WTC11 (cell line): ENCODE data around the gene IRF1. TPM values are rescaled to one million over a fixed set of nuclear protein-coding genes. Genes with fewer than 3 reads are reported as not detected.
A peak's percentile ranks its signal among the peaks of the same experiment; 100 is the strongest.

Experiments
- ATAC-seq: fragments of 200-7000 bp; cut with Tn5 transposase; 2 replicates; pipeline ENCODE4 v1.10.0; 2021; ENCODE audit warnings: mild to moderate bottlenecking, moderate library complexity
- CTCF ChIA-PET: fragments of 300-600 bp; sonication (Branson Sonifier 250); formaldehyde crosslinking; loops from one replicate; lab custom pipeline; 2021; ENCODE audit warnings: antibody characterized with exemption; lab: Charles Lee
- POLR2A ChIA-PET: fragments of 350-600 bp; sonication (Branson Sonifier 250); formaldehyde crosslinking; loops from one replicate; lab custom pipeline; 2021; ENCODE audit warnings: antibody characterized with exemption; lab: Charles Lee
- DNase-seq: peaks from one replicate; pipeline ENCODE4 v3.0.0; 2021; ENCODE audit warnings: low spot score
- H3K27ac Mint-ChIP-seq: 2 replicates; pipeline ENCODE4 v1.8.0; 2021; ENCODE audit warnings: mixed read lengths
- H3K27me3 Mint-ChIP-seq: 2 replicates; pipeline ENCODE4 v1.8.0; 2021; ENCODE audit warnings: low read depth, mild to moderate bottlenecking, moderate library complexity, mixed read lengths
- H3K36me3 Mint-ChIP-seq: 2 replicates; pipeline ENCODE4 v1.8.0; 2021; ENCODE audit warnings: mixed read lengths
- H3K4me1 Mint-ChIP-seq: 2 replicates; pipeline ENCODE4 v1.8.0; 2022; ENCODE audit warnings: mixed read lengths
- H3K4me3 Mint-ChIP-seq: 2 replicates; pipeline ENCODE4 v1.8.0; 2021; ENCODE audit warnings: mild to moderate bottlenecking, moderate library complexity, mixed read lengths
- H3K9me3 Mint-ChIP-seq: 2 replicates; pipeline ENCODE4 v1.8.0; 2021; ENCODE audit warnings: mixed read lengths
- AFF4 ChIP-seq: sonication (generic); formaldehyde crosslinking; IDR thresholded peaks from 2 replicates; pipeline ENCODE4 v1.8.1; 2023; ENCODE audit warnings: mild to moderate bottlenecking, missing genetic modification reagents, borderline replicate concordance
- CDX4 ChIP-seq: fragments of 250-450 bp; sonication (Bioruptor Pico); IDR thresholded peaks from 2 replicates; pipeline ENCODE4 v1.9.0; 2021; ENCODE audit warnings: moderate library complexity, mild to moderate bottlenecking, inconsistent platforms, borderline replicate concordance
- ELF4 ChIP-seq: sonication (generic); formaldehyde crosslinking; IDR thresholded peaks from 2 replicates; pipeline ENCODE4 v1.8.1; 2022; ENCODE audit warnings: low read depth, mild to moderate bottlenecking, moderate library complexity, missing genetic modification reagents
- GABPB1 ChIP-seq: sonication (generic); formaldehyde crosslinking; IDR thresholded peaks from 2 replicates; pipeline ENCODE4 v1.8.1; 2023; ENCODE audit warnings: mild to moderate bottlenecking, missing genetic modification reagents
- HMGA2 ChIP-seq: fragments of 250-450 bp; sonication (Bioruptor Pico); IDR thresholded peaks from 2 replicates; pipeline ENCODE4 v1.4.0; 2021; ENCODE audit warnings: mild to moderate bottlenecking, moderate library complexity
- OVOL2 ChIP-seq: fragments of 250-450 bp; sonication (Bioruptor Pico); IDR thresholded peaks from 2 replicates; pipeline ENCODE4 v1.9.0; 2021; ENCODE audit warnings: mild to moderate bottlenecking, borderline replicate concordance
- SP1 ChIP-seq: sonication (generic); formaldehyde crosslinking; conservative IDR thresholded peaks from 2 replicates; pipeline ENCODE4 v1.8.1; 2022; ENCODE audit warnings: missing genetic modification reagents
- ZNF532 ChIP-seq: fragments of 250-450 bp; sonication (Bioruptor Pico); IDR thresholded peaks from 2 replicates; pipeline ENCODE4 v1.9.0; 2021; ENCODE audit warnings: mild to moderate bottlenecking, borderline replicate concordance
- total RNA-seq: library from RNA; stranded (reverse); gene quantifications from 3 replicates; pipeline ENCODE4 v1.2.3, GENCODE V29; 2021
- TF ChIP-seq, protein P1 (sequence below): sonication (generic); formaldehyde crosslinking; IDR thresholded peaks from 2 replicates; pipeline ENCODE4 v1.8.0; 2022; ENCODE audit warnings: mild to moderate bottlenecking, missing genetic modification reagents
- TF ChIP-seq, protein P2 (sequence below): sonication (generic); formaldehyde crosslinking; IDR thresholded peaks from 2 replicates; pipeline ENCODE4 v1.8.0; 2022; ENCODE audit warnings: mild to moderate bottlenecking, missing genetic modification reagents

IRF1 gene
- total RNA-seq, 1 experiment from 2014 or later, result 8.8 TPM

GRCh38 chr5:132459983-132460838 is 30.4 kb downstream of the IRF1 start (continued):
- TF ChIP-seq ZNF532 (no peak), AFF4 (CRISPR knock-in tag) (no peak), CDX4 (CRISPR knock-in tag) (no peak), OVOL2 (CRISPR knock-in tag) (no peak)
- TF ChIP-seq, protein P1, sequence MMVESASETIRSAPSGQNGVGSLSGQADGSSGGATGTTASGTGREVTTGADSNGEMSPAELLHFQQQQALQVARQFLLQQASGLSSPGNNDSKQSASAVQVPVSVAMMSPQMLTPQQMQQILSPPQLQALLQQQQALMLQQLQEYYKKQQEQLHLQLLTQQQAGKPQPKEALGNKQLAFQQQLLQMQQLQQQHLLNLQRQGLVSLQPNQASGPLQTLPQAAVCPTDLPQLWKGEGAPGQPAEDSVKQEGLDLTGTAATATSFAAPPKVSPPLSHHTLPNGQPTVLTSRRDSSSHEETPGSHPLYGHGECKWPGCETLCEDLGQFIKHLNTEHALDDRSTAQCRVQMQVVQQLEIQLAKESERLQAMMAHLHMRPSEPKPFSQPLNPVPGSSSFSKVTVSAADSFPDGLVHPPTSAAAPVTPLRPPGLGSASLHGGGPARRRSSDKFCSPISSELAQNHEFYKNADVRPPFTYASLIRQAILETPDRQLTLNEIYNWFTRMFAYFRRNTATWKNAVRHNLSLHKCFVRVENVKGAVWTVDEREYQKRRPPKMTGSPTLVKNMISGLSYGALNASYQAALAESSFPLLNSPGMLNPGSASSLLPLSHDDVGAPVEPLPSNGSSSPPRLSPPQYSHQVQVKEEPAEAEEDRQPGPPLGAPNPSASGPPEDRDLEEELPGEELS (CRISPR knock-in tag), result no peak
- TF ChIP-seq, protein P2, sequence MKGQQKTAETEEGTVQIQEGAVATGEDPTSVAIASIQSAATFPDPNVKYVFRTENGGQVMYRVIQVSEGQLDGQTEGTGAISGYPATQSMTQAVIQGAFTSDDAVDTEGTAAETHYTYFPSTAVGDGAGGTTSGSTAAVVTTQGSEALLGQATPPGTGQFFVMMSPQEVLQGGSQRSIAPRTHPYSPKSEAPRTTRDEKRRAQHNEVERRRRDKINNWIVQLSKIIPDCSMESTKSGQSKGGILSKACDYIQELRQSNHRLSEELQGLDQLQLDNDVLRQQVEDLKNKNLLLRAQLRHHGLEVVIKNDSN, result no peak

GRCh38 chr5:132459031-132459982 is 31.3 kb downstream of the IRF1 start:
- no peak for TF ChIP-seq SP1 (CRISPR knock-in tag)
- no peak for TF ChIP-seq HMGA2 (CRISPR knock-in tag)
- no peak for TF ChIP-seq ELF4 (CRISPR knock-in tag)
- peak; percentile 97 for TF ChIP-seq GABPB1 (CRISPR knock-in tag)
- no peak for DNase-seq
- H3K27ac Mint-ChIP-seq, result no peak overlapping the region
- POLR2A ChIA-PET, result no interaction called here
- CTCF ChIA-PET, result interaction anchor here (1.0 to 2.1 kb wide), 4 partner anchors 14 to 221 kb away, joined by 3 to 9 read pairs (median 4); no protein-coding TSS in a partner anchor
- peaks cover 2% of the 10 kb centered on the region; the same call in 1 of the 2 replicates for H3K27me3 Mint-ChIP-seq
- no peak for ATAC-seq
- H3K4me3 Mint-ChIP-seq, result no peak overlapping the region
- no peaks in the 10 kb centered on the region for H3K9me3 Mint-ChIP-seq
- no peaks in the 10 kb centered on the region for H3K36me3 Mint-ChIP-seq
- peaks cover 37% of the 10 kb centered on the region for H3K4me1 Mint-ChIP-seq
